Measurements from ENCODE around the gene CHCHD2.
A peak's percentile ranks its signal among the peaks of the same experiment; 100 is the strongest.
"Not testable (repeated sequence)": the region's sequence is repeated elsewhere in the genome, so short reads cannot be mapped to it uniquely, and the experiment has no call there.

The CHCHD2 gene

GRCh38 chr7:56106108-56107073 lies at the start of gene CHCHD2:
CHCHD2 (minus strand) TSS chr7:56106476; CDS start chr7:56106413, 63 bp downstream.
- peak; percentile 98 for DNase-seq

GRCh38 chr7:56131062-56131461 lies 24.8 kb upstream of the CHCHD2 start:
- not testable (repeated sequence) for DNase-seq

- no peak for DNase-seq
Observed at GRCh38 chr7:56127241-56127975, 21.1 kb upstream of the CHCHD2 start.

- DNase-seq, result no peak
Observed at GRCh38 chr7:56125831-56126230, 19.6 kb upstream of the CHCHD2 start.

GRCh38 chr7:56124981-56125380 lies 18.7 kb upstream of the CHCHD2 start:
- DNase-seq, result no peak

GRCh38 chr7:56121440-56121839 lies 15.2 kb upstream of the CHCHD2 start:
- DNase-seq, result no peak

- no peak for DNase-seq
Observed at GRCh38 chr7:56115852-56116538, 9.7 kb upstream of the CHCHD2 start, which contains the start of gene NUPR2. NUPR2 (minus strand) TSS chr7:56116417; CDS start chr7:56116314, 103 bp downstream.

GRCh38 chr7:56112244-56112643 lies 6.0 kb upstream of the CHCHD2 start:
- not testable (repeated sequence) for DNase-seq

- DNase-seq, result no peak
Observed at GRCh38 chr7:56110611-56111010, 4.3 kb upstream of the CHCHD2 start.

GRCh38 chr7:56107954-56108258 lies 1.6 kb upstream of the CHCHD2 start:
- no peak for DNase-seq

GRCh38 chr7:56105508-56105907 lies 768 bp downstream of the CHCHD2 start:
- DNase-seq, result peak; percentile 5

GRCh38 chr7:56104138-56104537 lies 2.1 kb downstream of the CHCHD2 start:
- not testable (repeated sequence) for DNase-seq

- DNase-seq, result no peak
Observed at GRCh38 chr7:56099653-56100052, 6.6 kb downstream of the CHCHD2 start.

GRCh38 chr7:56098187-56099008 lies 7.9 kb downstream of the CHCHD2 start:
- not testable (repeated sequence) for DNase-seq

- DNase-seq, result no peak
Observed at GRCh38 chr7:56097700-56098099, 8.6 kb downstream of the CHCHD2 start.

- peak; percentile 64 for DNase-seq
Observed at GRCh38 chr7:56092789-56093531, 13.3 kb downstream of the CHCHD2 start, which contains the start of gene PHKG1. PHKG1 (minus strand) TSS chr7:56092952; CDS start chr7:56088941, 4,011 bp downstream.

- not testable (repeated sequence) for DNase-seq
Observed at GRCh38 chr7:56092388-56092787, 13.9 kb downstream of the CHCHD2 start.

GRCh38 chr7:56091591-56091990 lies 14.7 kb downstream of the CHCHD2 start:
- DNase-seq, result no peak

GRCh38 chr7:56087445-56087844 lies 18.8 kb downstream of the CHCHD2 start:
- no peak for DNase-seq

- no peak for DNase-seq
Observed at GRCh38 chr7:56086761-56087160, 19.5 kb downstream of the CHCHD2 start.

GRCh38 chr7:56083150-56083785 lies 23.0 kb downstream of the CHCHD2 start:
- DNase-seq, result peak; percentile 20
